Activated naive CD4-positive, alpha-beta T cell treated with anti-CD3 and anti-CD28 coated beads for 36 hours (primary cell): ENCODE measurements around the gene GPR143. TPM values are rescaled to one million over a fixed set of nuclear protein-coding genes. Genes with fewer than 3 reads are reported as not detected.
"Not testable (repeated sequence)": the region's sequence is repeated elsewhere in the genome, so short reads cannot be mapped to it uniquely, and the experiment has no call there.

ENCODE experiments used
- CTCF ChIA-PET: fragments of 350-600 bp; sonication (Branson Sonifier 250); formaldehyde crosslinking; loops from one replicate; lab custom pipeline; 2021; ENCODE audit warnings: antibody characterized with exemption; lab: Charles Lee
- DNase-seq: peaks from one replicate; pipeline ENCODE4 v3.0.0-alpha.2; 2020
- H3K27ac Mint-ChIP-seq: one replicate; pipeline ENCODE4 v1.8.0; 2021; ENCODE audit warnings: mild to moderate bottlenecking, mixed read lengths
- H3K27me3 Mint-ChIP-seq: one replicate; pipeline ENCODE4 v1.8.0; 2021; ENCODE audit warnings: low read depth, mixed read lengths
- H3K36me3 Mint-ChIP-seq: one replicate; pipeline ENCODE4 v1.8.0; 2021; ENCODE audit warnings: low read depth, mixed read lengths
- H3K4me1 Mint-ChIP-seq: one replicate; pipeline ENCODE4 v1.8.0; 2021; ENCODE audit warnings: low read depth, mixed read lengths
- H3K4me3 Mint-ChIP-seq: one replicate; pipeline ENCODE4 v1.8.0; 2021; ENCODE audit warnings: mild to moderate bottlenecking, moderate library complexity, mixed read lengths
- H3K9me3 Mint-ChIP-seq: one replicate; pipeline ENCODE4 v1.8.0; 2021; ENCODE audit warnings: mixed read lengths
- intact Hi-C: fragments of 100-400 bp; cut with micrococcal nuclease; formaldehyde crosslinking; loops from one replicate; pipeline ENCODE4 v1.15.1; 2023
- total RNA-seq, 2 experiments: library from RNA; stranded (reverse); gene quantifications; one replicate each; pipeline ENCODE4 v1.2.3, GENCODE V29; 2021

Gene GPR143
- total RNA-seq, 2 experiments from 2014 or later, result not detected

GRCh38 chrX:9786798-9787635 lies 21.4 kb upstream of the GPR143 start:
- intact Hi-C loops, result no loop called here
- Mint-ChIP-seq H3K4me1 (no peaks in the 10 kb centered on the region), H3K27ac (no peak overlapping the region), H3K27me3 (peaks cover 33% of the 10 kb centered on the region), H3K36me3 (no peaks in the 10 kb centered on the region), H3K9me3 (no peaks in the 10 kb centered on the region), H3K4me3 (peak overlapping the region; percentile 46)
- DNase-seq, result no peak
- CTCF ChIA-PET, result no interaction called here

- Mint-ChIP-seq H3K9me3 (no peaks in the 10 kb centered on the region), H3K36me3 (no peaks in the 10 kb centered on the region), H3K4me1 (no peaks in the 10 kb centered on the region), H3K4me3 (peak within 1 kb of the TSS; percentile 46), H3K27ac (no peak within 1 kb of the TSS), H3K27me3 (peaks cover 34% of the 10 kb centered on the region)
- CTCF ChIA-PET, result no interaction called here
- DNase-seq, result no peak
- intact Hi-C loops, result no loop called here
Observed at GRCh38 chrX:9785944-9786797, 20.5 kb upstream of the GPR143 start, which contains the start of gene SHROOM2. Gene SHROOM2, plus strand, starts transcription at chrX:9786429. Its CDS starts 117 bp downstream, at chrX:9786546.

- Mint-ChIP-seq H3K4me3 (no peak overlapping the region), H3K4me1 (no peaks in the 10 kb centered on the region), H3K9me3 (no peaks in the 10 kb centered on the region), H3K27me3 (peaks cover 34% of the 10 kb centered on the region), H3K36me3 (no peaks in the 10 kb centered on the region), H3K27ac (no peak overlapping the region)
- CTCF ChIA-PET, result no interaction called here
- no peak for DNase-seq
- intact Hi-C loops, result no loop called here
Observed at GRCh38 chrX:9785254-9785943, 19.8 kb upstream of the GPR143 start.

DNA sequence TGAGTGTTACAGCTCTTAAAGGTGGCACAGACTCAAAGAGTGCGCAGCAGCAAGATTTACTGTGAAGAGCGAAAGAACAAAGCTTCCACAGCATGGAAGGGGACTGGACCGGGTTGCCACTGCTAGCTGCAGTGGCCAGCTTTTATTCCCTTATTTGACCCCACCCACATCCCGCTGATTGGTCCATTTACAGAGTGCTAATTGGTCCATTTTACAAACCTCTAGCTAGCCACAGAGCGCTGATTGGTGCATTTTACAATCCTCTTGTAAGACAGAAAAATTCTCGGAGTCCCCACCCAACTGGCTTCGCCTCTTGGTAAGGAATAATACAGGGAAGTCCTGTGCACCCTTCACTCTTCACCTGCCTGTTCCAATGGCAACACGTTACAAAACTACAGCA lies 18.7 kb upstream of the GPR143 start:
- H3K27me3 Mint-ChIP-seq, result peaks cover 34% of the 10 kb centered on the region
- no peak overlapping the region for H3K27ac Mint-ChIP-seq
- intact Hi-C loops, result no loop called here

GRCh38 chrX:9781941-9782340 lies 16.3 kb upstream of the GPR143 start:
- Mint-ChIP-seq H3K4me1 (no peaks in the 10 kb centered on the region), H3K36me3 (no peaks in the 10 kb centered on the region), H3K4me3 (no peak overlapping the region), H3K27ac (no peak overlapping the region), H3K9me3 (no peaks in the 10 kb centered on the region), H3K27me3 (peaks cover 18% of the 10 kb centered on the region)
- DNase-seq, result no peak
- CTCF ChIA-PET, result no interaction called here
- intact Hi-C loops, result no loop called here

More for the DNA sequence above, 18.7 kb upstream of the GPR143 start:
- Mint-ChIP-seq H3K4me1 (no peaks in the 10 kb centered on the region), H3K4me3 (no peak overlapping the region), H3K9me3 (no peaks in the 10 kb centered on the region), H3K36me3 (no peaks in the 10 kb centered on the region)
- DNase-seq, result no peak
- CTCF ChIA-PET, result no interaction called here

GRCh38 chrX:9775930-9776329 lies 10.3 kb upstream of the GPR143 start:
- CTCF ChIA-PET, result no interaction called here
- H3K27me3 Mint-ChIP-seq, result peaks cover 14% of the 10 kb centered on the region
- intact Hi-C loops, result no loop called here
- DNase-seq, result no peak
- no peaks in the 10 kb centered on the region for H3K36me3 Mint-ChIP-seq
- no peak overlapping the region for H3K4me3 Mint-ChIP-seq
- H3K9me3 Mint-ChIP-seq, result no peaks in the 10 kb centered on the region
- H3K4me1 Mint-ChIP-seq, result no peaks in the 10 kb centered on the region
- H3K27ac Mint-ChIP-seq, result no peak overlapping the region

- Mint-ChIP-seq H3K27ac (no peak overlapping the region), H3K27me3 (peaks cover 16% of the 10 kb centered on the region), H3K36me3 (no peaks in the 10 kb centered on the region), H3K4me1 (no peaks in the 10 kb centered on the region), H3K9me3 (no peaks in the 10 kb centered on the region), H3K4me3 (no peak overlapping the region)
- DNase-seq, result no peak
- CTCF ChIA-PET, result no interaction called here
- intact Hi-C loops, result no loop called here
Observed at GRCh38 chrX:9772943-9773342, 7.3 kb upstream of the GPR143 start.

- no peak for DNase-seq
- CTCF ChIA-PET, result no interaction called here
- Mint-ChIP-seq H3K4me3 (no peak overlapping the region), H3K27ac (no peak overlapping the region), H3K27me3 (peaks cover 18% of the 10 kb centered on the region), H3K4me1 (no peaks in the 10 kb centered on the region), H3K36me3 (no peaks in the 10 kb centered on the region), H3K9me3 (no peaks in the 10 kb centered on the region)
- intact Hi-C loops, result no loop called here
Observed at GRCh38 chrX:9770319-9770718, 4.7 kb upstream of the GPR143 start.

DNA sequence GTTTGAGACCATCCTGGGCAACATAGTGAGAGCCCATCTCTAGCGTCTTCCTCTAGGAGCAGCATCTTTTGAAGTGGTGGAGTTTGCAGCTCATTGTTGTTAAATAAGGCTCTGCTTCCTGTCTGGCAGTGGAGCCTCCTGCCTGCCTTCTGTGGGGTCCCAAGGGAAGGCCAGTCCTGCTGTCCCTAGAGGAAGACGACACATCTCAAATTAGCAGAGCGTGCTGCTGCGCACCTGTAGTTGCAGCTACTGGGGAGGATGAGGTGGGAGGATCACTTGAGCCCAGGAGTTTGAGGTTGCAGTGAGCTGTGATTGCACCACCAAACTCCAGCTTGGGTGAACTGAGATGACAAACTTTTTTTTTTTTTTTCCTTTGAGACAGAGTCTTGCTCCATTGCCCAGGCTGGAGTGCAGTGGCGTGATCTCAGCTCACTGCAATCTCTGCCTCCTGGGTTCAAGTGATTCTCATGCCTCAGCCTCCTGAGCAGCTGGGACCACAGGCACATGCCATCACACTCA lies 2.7 kb upstream of the GPR143 start:
- H3K36me3 Mint-ChIP-seq, H3K27ac Mint-ChIP-seq, intact Hi-C loops, H3K4me3 Mint-ChIP-seq, H3K9me3 Mint-ChIP-seq, H3K4me1 Mint-ChIP-seq, DNase-seq, CTCF ChIA-PET: not testable (repeated sequence)
- H3K27me3 Mint-ChIP-seq, result peaks cover 14% of the 10 kb centered on the region

GRCh38 chrX:9767375-9767774 lies 1.7 kb upstream of the GPR143 start:
- no peaks in the 10 kb centered on the region for H3K9me3 Mint-ChIP-seq
- no peak for DNase-seq
- H3K27me3 Mint-ChIP-seq, result peaks cover 14% of the 10 kb centered on the region
- intact Hi-C loops, result no loop called here
- no peak overlapping the region for H3K4me3 Mint-ChIP-seq
- CTCF ChIA-PET, result interaction anchor here (0.7 kb wide), 1 partner anchor 16 kb away, joined by 3 read pairs; no protein-coding TSS in a partner anchor
- H3K4me1 Mint-ChIP-seq, result no peaks in the 10 kb centered on the region
- H3K36me3 Mint-ChIP-seq, result no peaks in the 10 kb centered on the region
- no peak overlapping the region for H3K27ac Mint-ChIP-seq

DNA sequence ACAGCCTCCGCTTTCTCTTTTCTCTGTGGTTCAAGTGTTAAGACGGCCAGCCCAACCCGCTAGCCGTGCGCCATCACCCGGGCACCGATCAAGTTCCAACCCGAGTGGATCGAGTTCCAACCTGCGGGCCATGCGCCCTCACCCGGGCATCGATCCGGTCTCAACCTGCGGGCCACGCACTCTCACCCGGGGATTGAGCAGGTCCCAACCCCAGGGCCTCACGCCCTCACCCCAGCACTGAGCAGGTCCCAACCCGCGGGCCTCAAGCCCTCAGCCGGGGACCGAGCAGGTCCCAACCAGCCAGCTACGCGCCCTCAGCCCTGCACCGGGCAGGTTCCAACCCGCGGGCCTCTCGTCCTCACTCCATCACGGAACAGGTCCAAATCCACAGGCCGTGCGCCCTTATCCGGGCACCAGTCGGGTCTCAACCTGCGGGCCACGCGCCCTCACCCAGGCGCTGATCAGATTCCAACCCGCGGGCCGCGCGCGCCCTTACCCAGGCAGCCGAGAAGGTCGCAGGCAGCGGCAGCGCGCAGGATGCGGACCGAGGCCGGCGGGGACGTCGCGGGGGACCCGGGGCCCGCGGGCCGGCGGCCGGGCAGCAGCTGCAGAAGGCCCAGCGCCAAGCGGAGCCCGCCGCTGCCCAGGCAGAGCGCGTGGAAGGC lies 443 bp downstream of the GPR143 start:
- intact Hi-C loops, result no loop called here
- H3K27me3 Mint-ChIP-seq, result peaks cover 14% of the 10 kb centered on the region
- DNase-seq, result no peak
- no peaks in the 10 kb centered on the region for H3K9me3 Mint-ChIP-seq
- no peaks in the 10 kb centered on the region for H3K4me1 Mint-ChIP-seq
- no peak overlapping the region for H3K27ac Mint-ChIP-seq
- no peaks in the 10 kb centered on the region for H3K36me3 Mint-ChIP-seq
- H3K4me3 Mint-ChIP-seq, result no peak overlapping the region
- CTCF ChIA-PET, result no interaction called here

GRCh38 chrX:9759337-9759736 lies 6.3 kb downstream of the GPR143 start:
- DNase-seq, result no peak
- CTCF ChIA-PET, result no interaction called here
- intact Hi-C loops, result no loop called here
- no peaks in the 10 kb centered on the region for H3K4me1 Mint-ChIP-seq
- no peaks in the 10 kb centered on the region for H3K9me3 Mint-ChIP-seq
- no peak overlapping the region for H3K4me3 Mint-ChIP-seq
- H3K27me3 Mint-ChIP-seq, result peaks cover 2% of the 10 kb centered on the region
- no peaks in the 10 kb centered on the region for H3K36me3 Mint-ChIP-seq
- no peak overlapping the region for H3K27ac Mint-ChIP-seq
